Stimulated activated CD8-positive, alpha-beta memory T cell treated with anti-CD3 and anti-CD28 coated beads, Interleukin-12 subunit alpha, Interleukin-12 subunit beta, amount 100 ng/mL, for 4 hours (primary cell): Measurements from ENCODE around the gene OTUD6A.
"Not testable (repeated sequence)": the region's sequence is repeated elsewhere in the genome, so short reads cannot be mapped to it uniquely, and the experiment has no call there.

ENCODE experiments used
- DNase-seq: peaks from one replicate; pipeline ENCODE4 v3.0.0-alpha.2; 2020; ENCODE audit warnings: low read depth

Gene OTUD6A

DNA sequence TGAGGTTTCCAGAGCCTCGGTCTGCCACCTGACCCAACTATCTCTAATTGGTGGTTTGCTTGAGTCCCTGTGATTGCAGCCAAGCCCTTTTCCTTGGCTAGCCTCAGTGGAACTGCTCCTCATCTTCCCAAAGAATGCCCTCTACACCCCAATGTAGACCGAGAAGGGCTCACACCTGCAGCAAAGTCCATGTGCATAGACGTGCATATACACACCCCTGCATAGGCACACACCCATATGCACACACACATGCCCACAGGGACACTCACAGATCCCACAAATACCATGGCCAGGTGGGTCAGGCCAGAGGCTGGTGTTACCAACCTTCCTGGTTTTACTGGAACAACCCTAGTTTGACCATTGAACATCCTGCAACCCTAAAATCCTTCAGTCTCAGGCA lies 12.9 kb upstream of the OTUD6A start:
- no peak for DNase-seq

DNA sequence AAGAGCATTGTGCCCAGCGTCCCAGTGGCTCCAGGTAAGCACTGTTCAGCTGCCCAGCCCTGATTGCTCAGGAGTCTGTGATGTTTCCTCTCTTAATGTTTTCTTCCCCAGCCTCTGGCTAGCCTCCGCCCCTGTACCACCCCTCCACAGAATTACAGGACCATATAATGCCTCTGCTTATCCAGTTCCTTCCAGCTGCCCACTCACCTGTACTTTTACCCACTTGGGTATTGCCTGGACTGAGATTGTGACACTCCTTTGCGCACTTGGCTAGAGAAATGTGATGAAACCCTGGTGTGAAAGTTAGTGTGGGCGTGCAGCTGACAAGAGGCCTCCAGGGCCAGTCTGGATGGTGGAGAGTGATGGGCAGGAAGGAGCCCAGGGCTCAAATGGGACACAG lies 12.3 kb upstream of the OTUD6A start, which contains the start of gene AWAT2:
Gene AWAT2 (minus strand): TSS at position 14 of the 400 bp plus-strand sequence. CDS start 6 bp downstream, at position 8.
- DNase-seq = no peak

DNA sequence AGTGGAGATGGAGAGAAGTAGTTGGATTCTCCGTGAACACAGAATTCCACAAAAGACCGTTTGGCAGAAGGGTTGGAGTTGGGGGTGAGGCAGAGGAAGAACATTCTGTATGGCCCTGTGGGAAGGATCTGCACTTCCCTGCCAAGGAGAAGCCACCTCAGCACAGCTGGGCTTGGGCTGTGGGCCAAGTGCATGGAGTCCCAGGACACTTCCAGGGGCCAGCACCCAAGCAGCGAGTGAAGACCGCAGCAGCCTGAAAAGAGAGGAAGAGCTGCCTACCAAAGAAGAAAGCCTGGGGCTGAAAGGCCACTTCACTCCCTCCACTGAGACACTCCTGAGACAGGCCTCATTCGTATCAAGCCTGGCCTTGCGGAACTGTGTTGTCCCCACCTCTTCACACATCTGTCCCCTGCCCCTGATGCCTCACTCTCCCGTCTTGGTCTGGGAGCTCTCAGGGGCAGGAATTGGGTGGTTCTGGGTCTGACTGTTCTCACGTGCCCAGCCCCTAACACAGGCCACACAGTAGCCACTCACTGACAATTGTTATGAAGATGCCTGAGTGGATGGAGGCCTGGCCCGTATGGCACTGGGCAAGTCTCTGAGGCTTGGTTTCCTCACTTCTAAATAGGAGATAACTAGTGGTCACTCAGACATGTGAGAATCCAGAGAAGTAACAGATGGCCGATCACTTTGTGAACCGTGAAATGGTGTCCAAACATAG lies 9.2 kb upstream of the OTUD6A start:
- DNase-seq = no peak

DNA sequence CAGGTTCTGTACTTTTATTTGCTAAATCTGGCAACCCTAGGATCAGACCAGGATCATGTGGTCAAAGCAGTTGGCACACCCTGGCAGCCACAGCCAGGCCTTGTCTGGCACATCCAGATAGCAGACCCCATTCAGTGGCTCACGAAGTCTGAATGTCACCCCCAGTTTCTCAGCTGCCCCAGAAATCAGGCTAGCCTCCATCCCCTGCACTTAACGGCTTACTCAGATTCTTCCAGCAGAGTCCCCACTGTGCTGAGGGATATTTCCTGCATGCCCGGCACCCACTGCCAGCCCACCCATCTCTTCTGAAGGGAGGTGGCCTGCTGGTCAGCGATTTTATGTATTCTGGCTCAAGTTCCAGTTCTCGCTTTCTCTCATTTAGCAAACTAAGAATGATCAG lies 7.9 kb upstream of the OTUD6A start:
- DNase-seq = no peak

DNA sequence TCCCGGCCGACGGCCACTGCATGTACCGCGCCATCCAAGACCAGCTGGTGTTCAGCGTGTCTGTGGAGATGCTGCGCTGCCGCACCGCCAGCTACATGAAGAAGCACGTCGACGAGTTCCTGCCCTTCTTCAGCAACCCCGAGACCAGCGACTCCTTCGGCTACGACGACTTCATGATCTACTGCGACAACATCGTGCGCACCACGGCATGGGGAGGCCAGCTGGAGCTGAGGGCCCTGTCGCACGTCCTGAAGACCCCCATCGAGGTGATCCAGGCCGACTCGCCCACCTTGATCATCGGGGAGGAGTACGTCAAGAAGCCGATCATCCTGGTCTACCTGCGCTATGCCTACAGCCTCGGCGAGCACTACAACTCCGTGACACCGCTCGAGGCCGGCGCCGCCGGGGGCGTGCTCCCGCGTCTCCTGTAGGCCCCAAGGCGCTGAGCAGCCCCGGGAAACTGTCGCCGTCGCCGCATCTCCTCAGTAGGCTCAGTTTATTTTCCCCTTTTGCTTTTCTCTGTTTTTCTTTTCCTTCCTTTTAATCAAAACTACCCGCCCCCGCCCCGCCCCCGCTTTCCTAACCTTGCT lies 799 bp downstream of the OTUD6A start:
- no peak for DNase-seq

DNA sequence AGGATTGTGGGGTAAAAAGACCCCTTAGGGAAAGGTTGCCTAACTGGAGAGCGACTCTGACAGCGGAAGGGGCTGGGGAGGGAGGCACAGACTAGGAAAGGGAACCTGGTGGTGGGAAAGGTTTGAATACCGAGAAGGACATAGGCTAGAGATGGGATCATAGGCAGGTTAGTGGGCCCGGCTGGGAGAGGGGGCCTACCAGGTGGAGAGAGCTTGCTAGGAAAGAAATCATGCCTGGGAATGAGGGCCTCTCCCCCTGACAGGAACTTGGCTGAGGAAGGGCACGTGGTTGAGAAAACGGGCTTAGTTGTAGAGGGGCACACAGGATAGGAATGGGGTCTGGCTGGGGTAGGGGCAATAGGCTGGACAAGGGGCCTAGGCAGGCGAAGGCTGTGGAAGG lies 4.4 kb downstream of the OTUD6A start:
- no peak for DNase-seq

DNA sequence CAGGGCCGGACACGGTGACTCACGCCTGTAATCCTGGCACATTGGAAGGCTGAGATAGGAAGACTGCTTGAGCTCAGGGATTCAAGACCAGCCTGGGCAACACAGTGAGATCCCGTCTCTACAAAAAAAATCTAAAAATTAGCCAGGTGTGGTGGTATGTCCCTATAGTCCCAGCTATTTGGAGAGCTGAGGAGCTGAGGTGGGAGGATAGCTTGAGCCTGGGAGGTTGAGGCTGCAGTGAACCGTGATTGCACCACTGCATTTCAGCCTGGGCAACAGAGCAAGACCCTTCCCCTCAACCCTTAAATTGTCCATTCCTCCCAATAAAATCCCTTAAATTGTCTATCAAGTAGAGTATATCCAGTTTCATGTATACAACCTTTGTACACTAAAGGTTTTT lies 17.0 kb downstream of the OTUD6A start:
- no peak for DNase-seq

DNA sequence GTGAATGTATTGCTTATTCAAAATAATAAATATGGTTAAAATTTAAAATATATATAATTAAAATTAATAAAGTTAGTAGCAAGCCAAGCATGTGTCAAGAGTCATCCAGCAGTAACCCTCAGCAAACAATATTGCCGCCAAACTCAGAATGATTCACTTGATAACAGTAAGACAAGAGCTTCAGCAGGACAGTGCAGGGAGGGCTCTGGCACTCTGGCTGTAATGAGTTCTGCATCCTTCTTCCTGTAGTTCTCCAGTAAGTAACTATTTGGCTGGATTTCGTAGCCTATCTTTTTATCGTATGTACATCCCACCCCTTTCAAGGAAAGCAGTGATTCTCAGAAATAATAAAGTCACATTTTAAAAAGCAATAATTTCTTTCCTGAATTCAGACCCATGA lies 17.6 kb downstream of the OTUD6A start:
- no peak for DNase-seq

DNA sequence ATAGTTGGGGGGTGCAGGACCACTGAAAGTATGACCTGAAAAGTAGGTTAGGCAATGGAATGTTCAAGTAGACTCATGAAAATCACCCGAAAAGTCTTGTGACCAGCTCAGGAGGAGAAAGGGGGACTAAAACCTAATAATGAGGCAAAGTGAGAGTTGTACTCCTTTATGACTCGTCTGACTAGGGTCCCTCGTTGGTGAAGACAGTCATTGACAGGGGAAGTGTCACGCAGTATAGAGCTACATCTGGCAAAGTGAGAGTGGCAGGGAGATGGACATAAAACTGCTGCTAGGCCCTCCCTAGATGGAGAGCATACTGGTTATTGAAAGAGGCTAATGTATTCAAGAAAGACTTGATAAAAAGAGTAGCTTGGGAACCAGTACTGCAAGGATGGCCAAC lies 20.5 kb downstream of the OTUD6A start:
- no peak for DNase-seq

DNA sequence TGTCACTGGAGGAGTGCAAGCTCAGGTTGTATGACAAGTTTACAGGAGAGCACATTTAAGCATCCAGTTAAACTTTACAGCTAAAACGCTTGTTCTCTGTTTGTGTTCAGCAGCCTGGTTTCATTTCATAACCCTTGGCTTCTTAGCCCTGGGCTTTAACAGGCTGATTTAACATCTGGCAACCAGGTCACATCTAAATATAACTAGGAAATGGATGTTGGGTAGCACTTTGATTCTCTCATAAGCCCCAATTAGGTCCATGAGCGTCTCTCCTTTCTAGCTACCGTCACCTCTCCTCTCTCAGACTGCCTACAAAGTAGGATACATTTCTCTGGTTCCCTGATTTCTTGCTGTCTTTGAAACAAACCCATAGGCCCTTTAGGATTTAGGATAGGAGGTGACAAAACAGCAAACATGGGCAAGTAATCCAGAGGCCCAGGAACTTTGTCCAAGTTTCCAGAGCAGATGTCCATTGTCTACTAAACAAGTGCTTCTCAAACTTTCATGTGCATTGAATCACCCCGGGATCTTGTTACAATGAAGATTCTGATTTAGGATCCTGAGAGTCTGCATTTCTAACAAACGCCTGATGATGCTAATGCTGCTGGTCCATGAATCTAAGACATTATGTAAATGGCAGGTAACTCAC lies 22.5 kb downstream of the OTUD6A start:
- DNase-seq = no peak

DNA sequence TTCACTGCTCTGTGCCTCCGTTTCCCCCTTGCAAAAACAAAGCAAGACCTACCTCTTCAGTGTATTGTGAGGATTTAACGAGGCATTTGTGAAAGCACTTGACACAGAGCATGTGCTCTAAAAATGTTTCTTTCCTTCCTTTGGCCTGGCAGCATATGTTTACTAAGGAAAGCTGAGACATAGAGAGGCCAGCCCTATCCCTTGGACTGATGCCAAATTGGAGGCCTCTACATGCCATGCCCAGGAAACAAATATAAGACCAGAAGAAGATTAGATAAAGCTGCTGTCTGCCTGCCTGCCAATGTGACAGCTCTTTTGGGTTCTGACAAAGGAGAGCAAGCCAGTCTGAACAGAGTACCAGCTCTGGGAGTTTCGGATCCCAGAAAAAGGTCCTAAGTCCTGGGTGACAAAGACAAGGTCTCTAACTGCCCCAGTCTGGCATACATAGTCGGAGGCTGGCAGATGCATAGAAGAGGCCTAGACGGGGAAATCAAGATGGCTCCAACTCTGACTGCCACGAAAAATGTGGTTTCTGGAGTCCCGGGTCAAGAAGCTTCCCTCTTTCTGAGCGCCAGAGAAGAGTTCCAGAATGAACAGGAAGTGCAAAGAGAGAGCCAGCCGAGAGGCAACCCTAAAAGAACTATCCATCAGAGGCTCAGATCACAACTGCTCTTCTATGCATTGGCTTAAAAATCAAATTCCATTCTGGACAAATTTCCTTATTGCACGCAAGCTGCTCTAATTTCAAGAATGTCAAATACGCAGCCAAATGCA lies 25.8 kb downstream of the OTUD6A start:
- DNase-seq = no peak

DNA sequence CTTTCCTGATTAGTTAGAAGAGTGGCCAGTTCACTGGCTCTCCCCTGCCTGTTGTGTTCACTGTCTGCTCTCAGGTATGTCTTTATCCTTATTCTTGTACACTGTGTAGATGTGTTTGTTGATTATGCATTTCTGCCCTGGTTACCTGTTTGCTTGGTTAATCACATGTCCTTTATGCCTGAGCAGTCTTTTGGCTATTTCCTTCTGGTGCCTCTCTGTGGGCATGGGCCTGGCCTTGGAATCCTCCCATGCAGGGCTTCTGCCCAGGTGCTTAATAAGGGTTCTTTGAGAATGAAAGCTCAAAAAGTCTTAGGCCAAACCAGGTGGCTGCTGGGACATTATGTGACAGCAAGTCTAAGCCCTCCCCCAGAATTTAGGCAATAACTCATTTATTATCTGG lies 26.5 kb downstream of the OTUD6A start:
- DNase-seq = no peak

DNA sequence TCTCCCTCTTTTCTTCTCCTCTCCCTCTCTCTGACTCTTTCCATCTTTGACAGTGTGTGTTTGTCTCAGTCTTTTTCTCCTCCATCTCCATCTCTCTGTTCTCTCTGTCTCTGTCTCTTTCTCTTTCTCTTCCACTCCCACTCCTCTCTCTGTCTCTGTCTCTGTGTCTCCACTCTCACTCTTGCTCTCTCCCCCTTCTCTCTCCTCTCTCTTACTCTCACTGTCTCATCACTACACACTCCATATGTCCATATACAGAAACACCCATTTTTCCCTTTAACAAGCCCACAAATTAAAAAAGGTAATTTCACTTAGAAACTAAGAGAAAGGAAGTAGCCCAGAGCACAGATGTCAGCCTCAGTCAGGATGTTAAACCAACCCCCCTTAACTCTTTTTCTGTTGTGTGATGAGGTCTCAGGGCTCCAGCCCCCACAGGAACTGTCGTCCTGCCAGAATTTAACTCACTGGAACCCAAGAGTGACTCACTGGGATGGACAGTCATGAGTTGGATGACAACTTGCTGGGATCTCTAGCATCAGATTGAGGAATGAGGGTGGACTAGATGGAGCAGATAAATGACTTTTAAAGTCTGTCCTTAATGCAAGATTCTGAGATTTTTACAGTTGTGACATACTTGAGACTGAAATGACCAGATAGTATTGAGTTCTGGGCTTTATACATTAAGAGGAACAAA lies 27.5 kb downstream of the OTUD6A start:
- no peak for DNase-seq

DNA sequence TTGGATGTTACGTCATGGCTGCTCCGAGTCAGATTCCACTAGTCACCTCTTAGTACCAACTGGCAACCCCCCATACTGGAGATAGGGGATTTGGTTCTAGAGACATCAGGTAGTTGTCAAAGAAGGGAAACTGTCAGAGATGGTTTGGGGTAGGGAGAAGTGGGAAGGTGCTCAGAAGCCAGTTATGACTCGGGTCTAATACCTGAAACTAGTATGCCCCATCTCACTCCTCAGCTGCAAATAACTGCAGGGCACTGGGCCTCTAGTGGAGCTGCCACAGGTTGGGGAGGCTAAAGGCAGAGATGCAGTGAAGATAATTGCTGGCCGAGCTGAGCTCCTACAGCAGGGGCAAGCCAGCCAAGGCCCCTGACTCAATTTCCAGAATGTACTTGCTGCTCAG lies 30.0 kb downstream of the OTUD6A start:
- no peak for DNase-seq

DNA sequence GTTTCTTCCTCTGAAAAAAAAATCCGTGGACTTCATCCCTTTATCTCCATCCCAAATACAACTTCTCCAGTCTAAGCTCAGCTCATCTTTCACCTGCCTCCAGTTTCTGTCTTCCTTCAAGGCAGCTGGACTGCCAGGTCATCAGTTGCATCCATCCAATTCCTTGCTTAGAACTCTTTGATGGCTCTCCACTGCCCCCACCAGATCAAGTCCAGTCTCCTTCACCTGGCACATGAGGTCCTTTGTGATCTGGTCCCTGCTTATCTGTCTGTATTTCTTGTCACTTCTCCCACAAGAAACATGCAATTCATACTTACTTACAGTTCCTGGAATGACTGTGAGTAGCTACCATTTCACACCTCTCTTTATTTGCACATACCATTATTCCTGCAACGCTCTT lies 33.8 kb downstream of the OTUD6A start:
- DNase-seq = no peak

DNA sequence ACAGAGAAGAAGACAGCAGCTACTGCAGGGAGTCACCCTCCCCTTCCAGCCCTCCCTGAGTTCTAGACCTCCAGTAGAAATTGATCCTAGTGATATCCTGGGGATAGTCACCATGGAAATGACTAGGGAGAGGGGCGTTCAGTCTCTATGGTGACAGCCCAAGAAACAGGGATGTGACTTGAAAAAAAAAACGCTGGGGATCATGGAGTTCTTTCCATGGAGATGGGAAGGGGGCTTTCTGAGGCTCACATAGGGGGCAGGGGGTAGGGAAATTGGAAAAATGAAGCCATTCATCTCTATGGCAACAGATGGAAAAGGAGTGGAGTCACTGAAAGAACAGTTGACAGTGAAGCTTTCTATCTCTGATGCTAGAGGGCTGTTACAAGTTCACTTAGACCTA lies 43.0 kb downstream of the OTUD6A start:
- DNase-seq = no peak

DNA sequence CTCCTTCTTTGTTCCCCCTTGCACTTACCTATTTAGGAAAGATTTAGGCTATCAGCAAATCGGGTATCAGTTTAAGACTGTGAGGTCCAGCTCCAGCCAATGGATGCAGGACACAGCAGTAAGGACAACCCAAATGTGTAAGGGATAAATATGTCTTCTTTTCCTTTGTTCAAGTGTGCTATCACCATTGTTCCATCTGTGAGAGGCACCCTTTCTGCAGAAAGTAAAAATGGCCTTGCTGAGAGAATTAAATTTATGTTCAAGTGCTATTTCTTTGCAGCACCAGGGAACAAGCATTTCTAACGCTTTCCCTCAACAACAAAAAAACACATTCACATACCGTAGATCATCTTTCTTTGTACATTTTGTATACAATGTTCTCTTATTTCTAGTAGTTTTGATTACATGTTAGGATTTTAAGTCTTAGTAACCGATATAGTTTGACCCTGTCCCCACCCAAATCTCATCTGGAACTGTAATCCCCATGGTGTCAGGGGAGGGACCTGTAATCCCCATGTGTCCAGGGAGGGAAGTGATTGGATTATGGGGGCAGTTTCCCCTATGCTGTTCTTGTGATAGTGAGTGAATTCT lies 49.3 kb downstream of the OTUD6A start:
- not testable (repeated sequence) for DNase-seq
